ENCODE results near the gene ADM2. TPM values are rescaled to one million over a fixed set of nuclear protein-coding genes. Genes with fewer than 3 reads are reported as not detected.
"Not testable (repeated sequence)": the region's sequence is repeated elsewhere in the genome, so short reads cannot be mapped to it uniquely, and the experiment has no call there.

Gene ADM2
- total RNA-seq, 6 donors from 2014 or later: 0.30 to 3.1 (median 1.6) TPM

DNA sequence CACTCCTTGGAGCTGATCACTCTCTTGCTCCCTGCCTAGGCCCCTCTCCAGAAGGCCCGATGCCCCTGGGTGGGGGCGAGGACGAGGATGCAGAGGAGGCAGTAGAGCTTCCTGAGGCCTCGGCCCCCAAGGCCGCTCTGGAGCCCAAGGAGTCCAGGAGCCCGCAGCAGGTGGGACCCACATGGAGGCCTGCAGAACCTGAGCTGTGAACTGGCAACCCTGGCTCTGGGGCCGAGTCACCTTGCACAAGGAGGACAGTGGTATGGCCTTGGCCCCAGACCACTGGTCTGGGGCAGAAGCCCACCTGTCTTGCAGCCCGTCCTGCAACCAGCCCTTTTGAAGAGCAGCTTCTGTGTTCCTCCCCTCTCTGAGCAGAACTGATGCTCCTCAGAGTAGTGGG lies 37.8 kb downstream of the ADM2 start:
- no peak overlapping the region for H3K4me3 ChIP-seq
- ATAC-seq (ENCODE audit: low FRiP score in 2 of 2) (no peak), DNase-seq (no peak)
- TF ChIP-seq, protein P1, sequence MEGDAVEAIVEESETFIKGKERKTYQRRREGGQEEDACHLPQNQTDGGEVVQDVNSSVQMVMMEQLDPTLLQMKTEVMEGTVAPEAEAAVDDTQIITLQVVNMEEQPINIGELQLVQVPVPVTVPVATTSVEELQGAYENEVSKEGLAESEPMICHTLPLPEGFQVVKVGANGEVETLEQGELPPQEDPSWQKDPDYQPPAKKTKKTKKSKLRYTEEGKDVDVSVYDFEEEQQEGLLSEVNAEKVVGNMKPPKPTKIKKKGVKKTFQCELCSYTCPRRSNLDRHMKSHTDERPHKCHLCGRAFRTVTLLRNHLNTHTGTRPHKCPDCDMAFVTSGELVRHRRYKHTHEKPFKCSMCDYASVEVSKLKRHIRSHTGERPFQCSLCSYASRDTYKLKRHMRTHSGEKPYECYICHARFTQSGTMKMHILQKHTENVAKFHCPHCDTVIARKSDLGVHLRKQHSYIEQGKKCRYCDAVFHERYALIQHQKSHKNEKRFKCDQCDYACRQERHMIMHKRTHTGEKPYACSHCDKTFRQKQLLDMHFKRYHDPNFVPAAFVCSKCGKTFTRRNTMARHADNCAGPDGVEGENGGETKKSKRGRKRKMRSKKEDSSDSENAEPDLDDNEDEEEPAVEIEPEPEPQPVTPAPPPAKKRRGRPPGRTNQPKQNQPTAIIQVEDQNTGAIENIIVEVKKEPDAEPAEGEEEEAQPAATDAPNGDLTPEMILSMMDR (IDR thresholded peaks at IDR 0.05): no peak
- TF ChIP-seq POLR2A (IDR thresholded peaks at IDR 0.05) (no peak), EP300 (IDR thresholded peaks at IDR 0.05) (no peak), POLR2AphosphoS5 (IDR thresholded peaks at IDR 0.05) (no peak)
- H3K27me3 ChIP-seq: no peaks in the 10 kb centered on the region
- no peaks in the 10 kb centered on the region for H3K9me3 ChIP-seq
- WGBS, 2 donors: 97% methylated on average over 8 of the region's 8 CpGs; no CpG with 5 or more reads in 1 of the 2 donors
- no peak overlapping the region for H3K27ac ChIP-seq
- H3K36me3 ChIP-seq: peaks cover 27 to 83% (median 64%) of the 10 kb centered on the region in 4 donors
- peaks cover 4 to 7% (median 6%) of the 10 kb centered on the region in 4 donors for H3K4me1 ChIP-seq

DNA sequence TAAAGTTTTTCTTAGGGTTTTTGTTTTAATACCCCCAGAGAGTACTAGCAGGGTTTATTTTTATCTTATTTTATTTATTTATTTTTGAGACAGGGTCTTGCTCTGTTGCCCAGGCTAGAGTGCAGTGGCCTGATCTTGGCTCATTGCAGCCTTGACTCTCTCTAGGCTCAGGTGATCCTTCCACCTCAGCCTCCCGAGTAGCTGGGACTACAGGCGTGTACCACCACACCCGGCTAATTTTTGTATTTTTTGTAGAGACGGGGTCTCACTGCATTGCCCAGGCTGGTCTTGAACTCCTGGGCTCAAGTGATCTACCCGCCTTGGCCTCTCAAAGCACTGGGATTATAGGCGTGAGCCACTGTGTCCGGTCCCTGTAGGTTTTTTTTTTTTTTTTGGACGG lies 38.8 kb downstream of the ADM2 start:
- not testable (repeated sequence) for H3K4me3 ChIP-seq; ATAC-seq (ENCODE audit: low FRiP score in 2 of 2); H3K9me3 ChIP-seq; H3K27ac ChIP-seq; DNase-seq; H3K27me3 ChIP-seq
- Histone ChIP-seq H3K4me1 (peaks cover 12 to 17% (median 16%) of the 10 kb centered on the region in 4 donors), H3K36me3 (peaks cover 27 to 83% (median 65%) of the 10 kb centered on the region in 4 donors)
- WGBS, 2 donors: 92 to 97% methylated on average over 8 of the region's 8 CpGs

DNA sequence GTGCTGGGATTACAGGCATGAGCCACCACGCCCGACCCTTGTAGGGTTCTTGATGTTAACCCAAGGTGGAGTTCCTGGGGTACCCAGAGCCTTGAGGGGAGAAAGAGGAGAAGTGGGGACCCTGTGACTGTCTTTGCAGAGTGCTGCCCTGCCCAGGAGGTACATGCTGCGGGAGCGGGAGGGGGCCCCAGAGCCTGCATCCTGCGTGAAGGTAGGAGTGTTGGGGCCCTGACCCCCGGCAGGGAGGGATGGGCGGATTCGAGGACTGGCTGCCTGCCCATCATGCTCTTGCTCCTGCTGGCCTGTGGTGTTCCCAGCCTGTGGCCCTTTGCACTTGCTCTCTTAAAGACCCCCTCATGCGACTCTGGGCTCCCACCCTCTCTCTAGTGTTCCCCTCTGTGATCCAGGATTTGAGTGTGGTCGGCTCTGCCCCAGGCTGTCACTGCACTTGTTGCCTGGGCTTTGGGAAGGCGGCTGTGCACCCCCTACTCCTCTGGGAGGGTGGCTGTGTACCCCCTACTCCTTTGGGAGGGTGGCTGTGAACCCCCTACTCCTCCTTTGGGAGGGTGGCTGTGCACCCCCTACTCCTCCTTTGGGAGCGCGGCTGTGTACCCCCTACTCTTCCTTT lies 39.6 kb downstream of the ADM2 start:
- DNase-seq: no peak
- TF ChIP-seq POLR2AphosphoS5 (IDR thresholded peaks at IDR 0.05): no peak
- TF ChIP-seq EP300 (IDR thresholded peaks at IDR 0.05): no peak
- no peak for TF ChIP-seq POLR2A (IDR thresholded peaks at IDR 0.05)
- TF ChIP-seq, protein P1 (IDR thresholded peaks at IDR 0.05): no peak
- no peaks in the 10 kb centered on the region for H3K9me3 ChIP-seq
- WGBS, 2 donors: 89 to 96% methylated on average over 8 to 11 of the region's 13 CpGs
- peaks cover 12 to 19% (median 16%) of the 10 kb centered on the region in 4 donors for H3K4me1 ChIP-seq
- peaks cover 27 to 83% (median 65%) of the 10 kb centered on the region in 4 donors for H3K36me3 ChIP-seq
- no peaks in the 10 kb centered on the region for H3K27me3 ChIP-seq
- H3K27ac ChIP-seq: no peak overlapping the region
- ATAC-seq (ENCODE audit: low FRiP score in 2 of 2): no peak
- no peak overlapping the region for H3K4me3 ChIP-seq

DNA sequence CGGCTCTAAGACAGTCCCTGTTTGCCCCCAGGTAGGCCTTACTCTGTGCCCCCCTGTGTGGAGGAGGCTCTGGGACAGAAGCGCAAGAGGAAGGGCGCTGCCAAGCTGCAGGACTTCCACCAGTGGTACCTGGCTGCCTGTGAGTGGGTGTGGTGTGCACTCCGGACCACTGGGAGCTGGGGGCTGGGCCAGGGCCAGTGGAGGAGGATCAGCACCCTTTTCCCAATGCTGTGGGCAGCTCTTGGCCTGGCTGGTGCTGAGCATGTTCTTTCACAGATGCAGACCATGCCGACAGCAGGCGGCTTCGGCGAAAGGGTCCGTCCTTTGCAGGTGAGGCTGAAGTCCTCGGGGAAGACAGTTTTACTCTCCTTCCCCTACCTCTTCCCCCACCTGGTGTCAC lies 40.4 kb downstream of the ADM2 start:
- H3K36me3 ChIP-seq: peaks cover 27 to 77% (median 64%) of the 10 kb centered on the region in 4 donors

DNA sequence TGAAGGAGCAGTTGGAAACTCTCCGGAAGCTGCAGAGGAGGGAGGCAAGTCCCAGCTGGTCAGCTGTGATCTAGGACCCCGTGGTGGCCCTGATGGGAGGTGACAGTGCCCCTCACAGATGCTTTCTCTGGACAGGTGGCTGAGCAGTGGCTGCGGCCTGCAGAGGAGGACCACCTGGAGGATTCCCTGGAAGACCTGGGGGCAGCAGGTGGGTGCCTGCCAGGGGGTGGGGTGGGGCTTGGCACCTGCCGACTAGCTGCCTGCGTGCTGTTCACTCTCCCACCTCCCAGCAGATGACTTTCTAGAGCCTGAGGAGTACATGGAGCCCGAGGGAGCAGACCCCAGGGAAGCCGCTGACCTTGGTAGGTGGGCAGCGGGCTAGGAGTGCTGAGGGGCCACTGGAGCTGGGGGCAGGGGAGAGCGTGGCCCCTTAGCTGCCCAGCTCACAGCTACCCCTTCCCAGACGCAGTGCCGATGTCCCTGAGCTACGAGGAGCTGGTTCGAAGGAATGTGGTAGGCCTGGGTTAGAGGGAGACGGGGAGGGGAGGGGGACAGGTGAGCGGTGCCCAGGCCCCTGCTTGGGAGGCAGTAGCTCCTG lies 41.0 kb downstream of the ADM2 start:
- Histone ChIP-seq H3K9me3 (no peaks in the 10 kb centered on the region), H3K36me3 (peaks cover 24 to 71% (median 60%) of the 10 kb centered on the region in 4 donors), H3K27me3 (no peaks in the 10 kb centered on the region), H3K4me1 (peaks cover 19 to 30% (median 25%) of the 10 kb centered on the region in 4 donors), H3K27ac (no peak overlapping the region), H3K4me3 (no peak overlapping the region)
- no peak for ATAC-seq (ENCODE audit: low FRiP score in 2 of 2)
- TF ChIP-seq EP300 (IDR thresholded peaks at IDR 0.05) (no peak), POLR2AphosphoS5 (IDR thresholded peaks at IDR 0.05) (no peak), POLR2A (IDR thresholded peaks at IDR 0.05) (no peak)
- TF ChIP-seq, protein P1 (IDR thresholded peaks at IDR 0.05): no peak
- DNase-seq: no peak
- WGBS, 2 donors: 92 to 93% methylated on average over 3 to 7 of the region's 15 CpGs

More for the DNA sequence above, 40.4 kb downstream of the ADM2 start:
- H3K4me1 ChIP-seq: peaks cover 13 to 24% (median 19%) of the 10 kb centered on the region in 4 donors
- TF ChIP-seq POLR2A (IDR thresholded peaks at IDR 0.05): no peak
- no peak for TF ChIP-seq POLR2AphosphoS5 (IDR thresholded peaks at IDR 0.05)
- TF ChIP-seq EP300 (IDR thresholded peaks at IDR 0.05): no peak
- TF ChIP-seq, protein P1 (IDR thresholded peaks at IDR 0.05): no peak
- no peaks in the 10 kb centered on the region for H3K27me3 ChIP-seq
- H3K4me3 ChIP-seq: no peak overlapping the region
- DNase-seq (no peak), ATAC-seq (ENCODE audit: low FRiP score in 2 of 2) (no peak)
- no peaks in the 10 kb centered on the region for H3K9me3 ChIP-seq
- WGBS, 2 donors: 92 to 95% methylated on average over 10 of the region's 10 CpGs
- no peak overlapping the region for H3K27ac ChIP-seq

Measured in upper lobe of left lung (tissue), 6 donors.